Hepatocyte (in vitro differentiated cells): ENCODE measurements around the gene PDZD7. TPM values are rescaled to one million over a fixed set of nuclear protein-coding genes. Genes with fewer than 3 reads are reported as not detected.

Experiments used
- DNase-seq: peaks from one replicate; pipeline ENCODE4 v3.0.0-alpha.2; 2016; ENCODE audit warnings: low spot score
- H2AFZ ChIP-seq: fragments of 200-600 bp; sonication (generic); 2 replicates; pipeline ENCODE4 v1.6.0; 2016; ENCODE audit warnings: antibody characterized with exemption, mild to moderate bottlenecking
- H3K27ac ChIP-seq: fragments of 200-600 bp; sonication (generic); 2 replicates; pipeline ENCODE4 v1.5.1; 2016; ENCODE audit warnings: mild to moderate bottlenecking
- H3K27me3 ChIP-seq: fragments of 200-600 bp; sonication (generic); 2 replicates; pipeline ENCODE4 v1.6.1; 2016
- H3K36me3 ChIP-seq: fragments of 200-600 bp; sonication (generic); replicated peaks from 2 replicates; pipeline ENCODE4 v1.5.1; 2016; ENCODE audit warnings: low read depth; ENCODE audit not compliant: insufficient read depth
- H3K4me1 ChIP-seq: fragments of 200-600 bp; sonication (generic); 2 replicates; pipeline ENCODE4 v1.5.1; 2016; ENCODE audit warnings: mild to moderate bottlenecking, moderate library complexity; ENCODE audit not compliant: insufficient read depth
- H3K4me2 ChIP-seq: fragments of 200-600 bp; sonication (generic); 2 replicates; pipeline ENCODE4 v1.6.0; 2016
- H3K4me3 ChIP-seq: fragments of 200-600 bp; sonication (generic); 2 replicates; pipeline ENCODE4 v1.5.1; 2016; ENCODE audit warnings: mild to moderate bottlenecking
- H3K79me2 ChIP-seq: fragments of 200-600 bp; sonication (generic); 2 replicates; pipeline ENCODE4 v1.6.0; 2017; ENCODE audit warnings: mild to moderate bottlenecking
- H3K9me2 ChIP-seq: fragments of 200-600 bp; sonication (generic); replicated peaks from 2 replicates; pipeline ENCODE4 v1.6.0; 2017; ENCODE audit warnings: mild to moderate bottlenecking; ENCODE audit not compliant: insufficient read depth
- H3K9me3 ChIP-seq: fragments of 200-600 bp; sonication (generic); 2 replicates; pipeline ENCODE4 v1.5.1; 2016; ENCODE audit warnings: low read depth, mild to moderate bottlenecking
- H4K20me1 ChIP-seq: fragments of 200-600 bp; sonication (generic); 2 replicates; pipeline ENCODE4 v1.6.0; 2016; ENCODE audit warnings: mild to moderate bottlenecking; ENCODE audit not compliant: insufficient read depth, poor library complexity, severe bottlenecking
- CTCF ChIP-seq: fragments of 200-600 bp; sonication (generic); IDR thresholded peaks from 2 replicates; pipeline ENCODE4 v1.5.1; 2016; ENCODE audit warnings: antibody characterized with exemption, mild to moderate bottlenecking; ENCODE audit not compliant: poor library complexity
- EZH2 ChIP-seq: fragments of 200-600 bp; sonication (generic); IDR thresholded peaks from 2 replicates; pipeline ENCODE4 v1.6.1; 2016; ENCODE audit warnings: antibody characterized with exemption, mild to moderate bottlenecking, borderline replicate concordance
- EZH2phosphoT487 ChIP-seq: fragments of 200-600 bp; sonication (generic); IDR thresholded peaks from one replicate; pipeline ENCODE4 v1.6.1; 2018; ENCODE audit warnings: antibody characterized with exemption, mild to moderate bottlenecking, low read depth, moderate library complexity; ENCODE audit not compliant: unreplicated experiment, severe bottlenecking
- microRNA counts: library from miRNA; unstranded; fragments of <30 nt; microRNA quantifications from one replicate; lab custom pipeline; 2017
- microRNA-seq: library from miRNA; unstranded; fragments of <30 nt; microRNA quantifications from one replicate; pipeline ENCODE4, GENCODE V29; 2017
- polyA plus RNA-seq: library from polyadenylated mRNA; unstranded; fragments of >200 nt; fragmentation: Nextera tagmentation; extraction: Ambion mirVana; gene quantifications from 2 replicates; pipeline ENCODE4 v1.2.1, GENCODE V29; 2016
- small RNA-seq: library from RNA; depleted of rRNA; stranded (forward); fragments of <200 nt; gene quantifications from one replicate; pipeline ENCODE3, GENCODE V24; 2014
- total RNA-seq: library from RNA; depleted of rRNA; stranded (reverse); fragments of >200 nt; gene quantifications from 2 replicates; pipeline ENCODE4 v1.2.3, GENCODE V29; 2014

PDZD7 gene
- total and polyA plus RNA-seq, 2 experiments from 2014 or later = 6.0 to 8.4 TPM

GRCh38 chr10:100960251-100960650 is 70.7 kb downstream of the PDZD7 start:
- H3K36me3 ChIP-seq = no peaks in the 10 kb centered on the region
- no peaks in the 10 kb centered on the region for H3K27me3 ChIP-seq
- H3K4me1 ChIP-seq = peaks cover 6% of the 10 kb centered on the region

More at GRCh38 chr10:100960251-100960650, 70.7 kb downstream of the PDZD7 start:
- H3K9me3 ChIP-seq = no peaks in the 10 kb centered on the region
- H3K27ac ChIP-seq = no peak overlapping the region
- no peak overlapping the region for H3K4me3 ChIP-seq
- H3K9me2 ChIP-seq = no peaks in the 10 kb centered on the region
- H3K79me2 ChIP-seq = no peaks in the 10 kb centered on the region
- no peak overlapping the region for H3K4me2 ChIP-seq
- no peak for DNase-seq
- TF ChIP-seq CTCF = no peak
- no peak for TF ChIP-seq EZH2
- no peak for TF ChIP-seq EZH2phosphoT487
- H4K20me1 ChIP-seq = no peaks in the 10 kb centered on the region
- H2AFZ ChIP-seq = no peak overlapping the region

MicroRNA genes within 50 kb of the gene (microRNA counts, 767-probe panel; counts per million panel counts)
- not detected for microRNA hsa-miR-608 (lab: Ali Mortazavi, UCI)

Small RNA genes within 50 kb of the gene (microRNA-seq; reads per million reads assigned to microRNA genes)
- gene MIR608 = not detected

Small RNA genes within 50 kb of the gene (small RNA-seq; reads per million reads assigned to genes)
- gene MIR608 = not detected

Other genes with a start within 250 kb of the PDZD7 start
- gene SLF2, start 118.2 kb downstream of the PDZD7 start, total RNA-seq = 23.5 and 28.9 TPM in 2 replicates
- 11.7 and 20.1 TPM in 2 replicates for gene SLF2, start 118.2 kb downstream of the PDZD7 start, polyA plus RNA-seq
- 48.6 and 54.8 TPM in 2 replicates for gene SEMA4G, start 61.6 kb downstream of the PDZD7 start, total RNA-seq
- gene SEMA4G, start 61.6 kb downstream of the PDZD7 start, polyA plus RNA-seq = 28.6 and 38.9 TPM in 2 replicates
- 60.1 and 65.9 TPM in 2 replicates for gene MRPL43, start 43.6 kb downstream of the PDZD7 start, total RNA-seq
- gene MRPL43, start 43.6 kb downstream of the PDZD7 start, polyA plus RNA-seq = 111 and 112 TPM in 2 replicates
- gene TWNK, start 43.6 kb downstream of the PDZD7 start, total RNA-seq = 3.2 and 5.0 TPM in 2 replicates
- 4.0 and 5.1 TPM in 2 replicates for gene TWNK, start 43.6 kb downstream of the PDZD7 start, polyA plus RNA-seq
- 62.9 and 73.6 TPM in 2 replicates for gene LZTS2, start 31.3 kb downstream of the PDZD7 start, total RNA-seq
- gene LZTS2, start 31.3 kb downstream of the PDZD7 start, polyA plus RNA-seq = 88.5 and 90.7 TPM in 2 replicates
- 92.4 and 102 TPM in 2 replicates for gene SFXN3, start 105 bp upstream of the PDZD7 start, total RNA-seq
- 93.6 and 126 TPM in 2 replicates for gene SFXN3, start 105 bp upstream of the PDZD7 start, polyA plus RNA-seq
- 31.9 and 34.8 TPM in 2 replicates for gene KAZALD1, start 30.9 kb upstream of the PDZD7 start, total RNA-seq
- gene KAZALD1, start 30.9 kb upstream of the PDZD7 start, polyA plus RNA-seq = 18.2 and 19.5 TPM in 2 replicates
- 0.24 TPM in 1 of 2 replicates, not detected in the other for gene TLX1, start 100.2 kb upstream of the PDZD7 start, total RNA-seq
- gene TLX1, start 100.2 kb upstream of the PDZD7 start, polyA plus RNA-seq = 0.68 TPM in 1 of 2 replicates, not detected in the other
- gene LBX1, start 198.3 kb upstream of the PDZD7 start, total RNA-seq = not detected in 2 replicates
- gene LBX1, start 198.3 kb upstream of the PDZD7 start, polyA plus RNA-seq = 0.33 TPM in 1 of 2 replicates, not detected in the other